ENCODE results near the gene ABCC8. TPM values are rescaled to one million over a fixed set of nuclear protein-coding genes. Genes with fewer than 3 reads are reported as not detected.

Gene ABCC8
- total and polyA plus RNA-seq, 2 experiments from 2014 or later, result 2.0 to 3.4 TPM

DNA sequence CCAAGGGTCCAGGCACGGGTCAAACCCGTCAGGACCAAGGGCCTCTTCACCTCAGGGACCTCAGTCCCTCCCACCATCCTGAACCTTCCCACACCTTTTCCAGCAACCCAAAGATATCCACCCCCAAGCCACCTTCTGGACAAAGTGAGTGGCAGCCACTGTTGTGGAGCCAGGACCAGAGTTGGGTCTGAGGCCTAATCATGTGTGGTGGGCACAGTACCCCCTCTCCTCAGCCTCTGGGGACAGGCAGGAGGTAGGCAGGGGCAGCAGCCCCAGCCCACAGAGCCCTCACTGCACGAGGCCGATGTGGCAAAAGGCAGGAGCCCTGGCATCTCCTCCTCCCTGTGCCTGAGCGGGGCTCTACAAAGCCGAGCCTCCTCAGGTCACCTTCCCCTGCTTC lies 90.7 kb downstream of the ABCC8 start:
- no peak for ATAC-seq
- H3K27ac Mint-ChIP-seq, result no peak overlapping the region; the same call in 1 of the 2 replicates
- peaks cover 10% of the 10 kb centered on the region; the same call in 2 of the 3 replicates for H3K36me3 Mint-ChIP-seq (ENCODE audit: low read depth)
- peaks cover 12% of the 10 kb centered on the region; the same call in 2 of the 3 replicates for H3K4me1 Mint-ChIP-seq
- Histone ChIP-seq H3K4me1 (ENCODE audit: insufficient read depth) (peaks cover 7% of the 10 kb centered on the region; the same call in 1 of the 2 replicates), H3K27me3 (ENCODE audit: insufficient read depth) (no peaks in the 10 kb centered on the region), H3F3A (replicated peaks; ENCODE audit: low read depth) (no peaks in the 10 kb centered on the region), H3K36me3 (ENCODE audit: insufficient read depth) (no peaks in the 10 kb centered on the region), H2AFZ (no peak overlapping the region), H4K20me1 (replicated peaks; ENCODE audit: insufficient read depth) (no peaks in the 10 kb centered on the region), H3K79me2 (replicated peaks; ENCODE audit: insufficient read depth) (no peaks in the 10 kb centered on the region), H3K4me2 (no peak overlapping the region), H3K27ac (ENCODE audit: low read depth) (no peak overlapping the region), H3K9me2 (ENCODE audit: insufficient read depth) (0 out of 2 replicates have a peak, but pooled peaks cover 3% of the 10 kb centered on the region), H3K4me3 (no peak overlapping the region)
- H3K27me3 Mint-ChIP-seq (ENCODE audit: insufficient read depth, low read depth, poor library complexity), result peaks cover 15% of the 10 kb centered on the region
- H3K4me3 Mint-ChIP-seq, result no peak overlapping the region
- TF ChIP-seq ZNF462 (CRISPR knock-in tag; IDR thresholded peaks at IDR 0.05), result no peak
- no peak for TF ChIP-seq ZNF114 (CRISPR knock-in tag; IDR thresholded peaks at IDR 0.05)
- TF ChIP-seq POLR2AphosphoS5 (IDR thresholded peaks at IDR 0.05; ENCODE audit: low read depth), result no peak
- TF ChIP-seq ZNF331 (CRISPR knock-in tag; IDR thresholded peaks at IDR 0.05; ENCODE audit: low read depth), result no peak
- TF ChIP-seq EZH2phosphoT487 (IDR thresholded peaks at IDR 0.05; ENCODE audit: unreplicated experiment), result no peak
- no peak for TF ChIP-seq REST (IDR thresholded peaks at IDR 0.05; ENCODE audit: unreplicated experiment)
- TF ChIP-seq STAT1 (IDR thresholded peaks at IDR 0.05; ENCODE audit: unreplicated experiment), result no peak
- TF ChIP-seq, protein P1, sequence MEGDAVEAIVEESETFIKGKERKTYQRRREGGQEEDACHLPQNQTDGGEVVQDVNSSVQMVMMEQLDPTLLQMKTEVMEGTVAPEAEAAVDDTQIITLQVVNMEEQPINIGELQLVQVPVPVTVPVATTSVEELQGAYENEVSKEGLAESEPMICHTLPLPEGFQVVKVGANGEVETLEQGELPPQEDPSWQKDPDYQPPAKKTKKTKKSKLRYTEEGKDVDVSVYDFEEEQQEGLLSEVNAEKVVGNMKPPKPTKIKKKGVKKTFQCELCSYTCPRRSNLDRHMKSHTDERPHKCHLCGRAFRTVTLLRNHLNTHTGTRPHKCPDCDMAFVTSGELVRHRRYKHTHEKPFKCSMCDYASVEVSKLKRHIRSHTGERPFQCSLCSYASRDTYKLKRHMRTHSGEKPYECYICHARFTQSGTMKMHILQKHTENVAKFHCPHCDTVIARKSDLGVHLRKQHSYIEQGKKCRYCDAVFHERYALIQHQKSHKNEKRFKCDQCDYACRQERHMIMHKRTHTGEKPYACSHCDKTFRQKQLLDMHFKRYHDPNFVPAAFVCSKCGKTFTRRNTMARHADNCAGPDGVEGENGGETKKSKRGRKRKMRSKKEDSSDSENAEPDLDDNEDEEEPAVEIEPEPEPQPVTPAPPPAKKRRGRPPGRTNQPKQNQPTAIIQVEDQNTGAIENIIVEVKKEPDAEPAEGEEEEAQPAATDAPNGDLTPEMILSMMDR (conservative IDR thresholded peaks at IDR 0.05; ENCODE audit: low read depth in 2 of 2), result no peak
- TF ChIP-seq JUNB (IDR thresholded peaks at IDR 0.05; ENCODE audit: unreplicated experiment), result no peak
- no peak for TF ChIP-seq NANOG (IDR thresholded peaks at IDR 0.05; ENCODE audit: borderline replicate concordance)
- no peaks in the 10 kb centered on the region; the same call in 2 of the 3 replicates for H3K9me3 Mint-ChIP-seq
- no peak for DNase-seq (ENCODE audit: low spot score)
